HG03159 (cell line): ENCODE data around the gene PLXNA4.

ENCODE experiments used
- ATAC-seq: cut with Tn5 transposase; IDR thresholded peaks from one replicate; pipeline ENCODE4 v1.9.1; 2021; ENCODE audit warnings: mild to moderate bottlenecking, moderate library complexity; ENCODE audit not compliant: unreplicated experiment

Gene PLXNA4

DNA sequence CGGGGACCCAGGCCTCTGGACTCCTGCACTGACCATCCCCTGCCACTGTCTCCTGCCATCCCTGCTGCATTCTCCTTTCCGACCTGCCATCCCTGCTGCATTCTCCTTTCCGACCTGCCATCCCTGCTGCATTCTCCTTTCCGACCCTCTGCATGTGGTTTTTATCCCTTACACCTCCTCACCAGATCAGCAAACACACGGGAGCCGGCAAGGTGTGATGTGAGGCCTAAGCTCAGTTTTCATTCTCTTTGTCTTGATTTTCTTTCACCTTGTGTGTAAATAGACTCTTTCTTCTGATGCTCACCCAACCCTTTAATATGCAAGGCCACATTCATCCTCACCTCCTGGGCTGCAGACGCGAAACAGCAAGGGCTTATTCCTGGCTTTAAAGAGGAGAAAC, 11.4 kb downstream of the PLXNA4 start:
- ATAC-seq: no peak

DNA sequence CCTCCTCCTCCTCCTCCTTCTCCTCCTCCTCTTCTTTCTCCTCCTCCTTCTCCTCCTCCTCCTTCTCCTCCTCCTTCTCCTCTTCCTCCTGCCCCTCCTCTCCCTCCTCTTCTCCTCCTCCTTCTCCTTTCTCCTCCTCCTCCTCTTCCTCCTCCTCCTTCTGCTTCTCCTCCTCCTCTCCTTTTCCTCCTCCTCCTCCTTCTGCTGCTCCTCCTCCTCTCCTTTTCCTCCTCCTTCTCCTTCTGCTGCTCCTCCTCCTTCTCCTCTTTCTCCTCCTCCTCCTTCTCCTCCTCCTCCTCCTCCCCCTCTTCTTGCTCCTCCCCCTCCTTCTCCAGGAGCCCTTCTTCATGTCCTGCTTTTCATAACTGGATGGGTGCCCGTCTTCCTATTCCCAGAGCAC, 12.2 kb downstream of the PLXNA4 start:
- no peak for ATAC-seq

DNA sequence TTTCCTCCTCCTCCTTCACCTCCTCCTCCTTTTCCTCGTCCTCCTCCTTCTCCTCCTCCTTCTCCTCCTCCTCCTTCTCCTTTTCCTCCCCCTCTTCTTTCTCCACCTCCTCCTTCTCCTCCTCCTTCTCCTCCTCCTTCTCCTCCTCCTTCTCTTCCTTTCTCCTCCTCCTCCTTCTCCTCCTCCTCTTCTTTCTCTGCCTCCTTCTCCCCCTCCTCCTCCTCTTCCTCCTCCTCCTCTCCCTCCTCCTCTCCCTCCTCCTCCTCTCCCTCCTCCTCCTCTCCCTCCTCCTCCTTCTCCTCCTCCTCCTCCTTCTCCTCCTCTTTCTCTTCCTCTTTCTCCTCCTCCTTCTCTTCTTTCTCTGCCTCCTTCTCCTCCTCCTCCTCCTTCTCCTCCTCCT, 13.6 kb downstream of the PLXNA4 start:
- ATAC-seq: no peak

DNA sequence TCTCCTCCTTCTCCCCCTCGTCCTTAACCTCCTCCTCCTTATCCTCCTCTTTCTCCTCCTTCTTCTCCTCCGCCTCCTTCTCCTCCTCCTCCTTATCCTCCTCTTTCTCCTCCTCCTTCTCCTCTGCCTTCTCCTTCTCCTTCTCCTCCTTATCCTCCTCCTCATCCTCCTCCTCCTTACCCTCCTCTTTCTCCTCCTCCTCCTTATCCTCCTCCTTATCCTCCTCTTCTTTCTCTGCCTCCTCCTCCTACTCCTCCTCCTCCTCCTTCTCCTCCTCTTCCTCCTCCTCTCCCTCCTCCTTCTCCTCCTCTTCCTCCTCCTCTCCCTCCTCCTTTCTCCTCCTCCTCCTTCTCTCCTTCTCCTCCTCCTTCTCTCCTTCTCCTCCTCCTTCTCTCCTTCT, 14.5 kb downstream of the PLXNA4 start:
- no peak for ATAC-seq

DNA sequence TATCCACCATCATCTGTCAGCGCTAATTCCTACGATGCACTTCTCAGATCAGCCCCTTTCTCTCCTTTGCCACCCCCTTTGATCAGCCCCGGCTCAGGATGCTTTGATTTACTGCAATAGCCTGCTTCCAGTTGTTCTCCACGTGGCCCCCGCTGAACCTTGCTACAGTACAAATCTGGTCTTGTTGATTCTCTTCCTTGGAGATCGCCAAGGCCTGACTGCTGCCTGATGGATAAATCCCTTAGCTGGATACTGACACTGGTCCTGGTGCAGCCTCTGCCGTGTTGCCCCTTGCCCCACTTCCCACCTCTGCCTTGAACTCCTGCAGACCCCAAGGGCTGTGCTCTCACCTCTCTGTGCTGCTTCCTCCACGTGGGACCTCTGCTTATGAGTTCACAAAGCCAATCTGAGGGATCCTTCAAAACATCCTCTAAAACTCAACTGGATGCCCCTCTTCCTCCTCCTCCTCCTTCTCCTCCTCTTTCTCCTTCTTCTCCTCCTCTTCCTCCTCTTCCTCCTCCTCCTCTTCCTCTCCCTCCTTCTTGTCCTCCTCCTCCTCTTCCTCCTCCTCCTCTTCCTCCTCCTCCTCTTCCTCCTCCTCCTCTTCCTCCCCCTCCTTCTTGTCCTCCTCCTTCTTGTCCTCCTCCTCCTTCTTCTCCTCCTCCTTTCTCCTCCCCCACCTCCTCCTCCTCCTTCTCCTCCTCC, 15.3 kb downstream of the PLXNA4 start:
- no peak for ATAC-seq

DNA sequence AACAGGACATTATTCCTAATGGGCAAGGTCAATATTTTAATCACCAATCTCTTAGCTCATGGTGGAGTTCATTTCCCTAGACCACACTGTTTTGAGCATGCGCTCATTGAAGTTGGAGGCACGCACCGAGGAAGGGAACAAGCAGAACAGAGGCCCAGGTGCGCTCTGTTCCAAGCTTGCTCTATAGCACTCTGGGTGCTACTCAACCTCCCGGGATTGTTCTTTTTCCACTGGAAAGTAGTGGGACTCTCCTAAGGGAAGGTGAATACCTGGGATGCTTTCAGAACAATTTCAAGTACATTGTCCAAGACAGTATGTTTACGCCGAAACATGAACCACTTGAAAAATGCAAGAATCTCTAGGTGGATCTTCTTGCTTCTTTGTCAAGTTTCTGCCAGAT, 16.2 kb downstream of the PLXNA4 start:
- no peak for ATAC-seq

DNA sequence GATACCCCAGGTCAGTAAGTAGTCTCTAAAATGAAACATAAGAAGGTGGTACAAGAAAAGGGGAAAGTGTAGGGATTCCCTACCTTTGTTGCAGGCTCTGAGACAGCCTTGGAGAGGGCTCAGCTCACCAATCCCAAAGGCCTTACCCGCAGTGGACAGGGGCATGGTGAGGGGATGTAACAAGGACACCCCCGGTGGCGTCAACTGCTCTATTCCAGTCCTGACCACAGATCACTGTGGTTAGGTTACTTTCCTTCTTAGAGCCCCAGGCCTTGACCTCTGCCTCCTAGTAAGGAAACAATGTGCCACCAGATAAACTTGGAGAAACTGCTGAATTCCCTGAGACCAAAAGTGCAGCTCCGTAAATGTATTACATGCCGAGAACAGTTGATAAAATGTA, 17.5 kb downstream of the PLXNA4 start:
- ATAC-seq: no peak

DNA sequence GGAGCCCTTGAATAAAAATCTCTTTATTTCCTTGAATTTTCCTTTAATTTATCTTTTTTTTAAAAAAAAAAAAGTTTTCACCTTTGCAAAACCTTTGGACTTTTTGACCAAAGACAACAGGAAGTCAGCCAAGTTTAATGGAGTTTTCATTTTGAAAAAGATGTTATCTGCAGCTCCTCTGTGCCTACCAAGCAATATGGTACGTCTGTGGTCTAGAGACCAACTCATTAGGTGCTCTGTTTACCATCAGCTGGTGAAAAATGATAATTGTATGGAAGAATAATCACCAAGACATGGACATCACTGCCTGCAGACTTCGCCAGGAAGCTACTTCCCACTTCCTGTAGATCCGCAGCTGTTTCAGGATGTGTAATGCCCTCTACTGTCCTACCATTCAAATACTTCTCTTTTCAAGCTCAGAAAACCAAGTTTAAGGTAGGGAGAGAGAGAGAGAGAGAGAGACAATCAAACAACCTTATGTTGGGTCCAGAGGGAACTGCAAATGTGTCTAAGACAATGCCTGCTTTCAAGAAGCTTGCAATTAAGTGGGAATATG, 18.7 kb downstream of the PLXNA4 start:
- no peak for ATAC-seq

DNA sequence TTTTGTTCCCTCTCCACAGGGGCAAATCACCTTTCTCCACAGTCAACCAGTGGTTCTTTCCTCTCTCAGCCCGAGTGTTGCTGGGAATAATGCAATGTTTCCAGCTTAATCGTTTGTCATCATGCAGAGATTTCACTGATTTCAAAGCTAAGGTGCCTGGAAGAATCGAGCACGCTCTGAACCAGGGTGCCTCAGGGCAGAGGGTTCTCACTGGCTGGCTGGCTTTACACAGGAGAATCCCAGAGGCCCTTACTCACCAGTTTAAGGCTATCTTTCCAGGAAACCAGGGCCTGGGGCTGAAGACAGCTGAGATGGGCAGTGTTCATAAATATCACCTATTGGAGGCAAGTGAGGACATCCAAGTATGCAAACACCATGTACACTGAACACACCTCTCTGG, 21.8 kb downstream of the PLXNA4 start:
- ATAC-seq: no peak

DNA sequence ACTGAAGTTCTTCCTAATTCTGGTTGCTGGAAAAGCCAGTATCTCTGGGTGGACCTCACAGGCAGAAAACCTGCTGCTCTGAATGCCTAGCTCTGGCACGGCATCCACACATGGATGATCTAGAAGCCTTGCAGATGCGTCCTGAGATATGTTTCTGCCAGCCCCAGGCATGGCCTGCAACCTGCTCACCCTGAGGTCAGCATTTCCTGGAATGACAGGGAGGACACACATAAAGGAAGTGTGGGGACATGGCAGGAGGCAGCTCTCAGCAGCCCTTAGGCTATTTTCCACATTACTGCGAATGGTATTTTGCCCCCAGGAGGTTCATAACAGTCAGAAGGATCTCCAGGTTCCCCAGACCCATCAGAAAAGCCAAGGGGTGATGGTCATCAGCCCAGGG, 23.2 kb downstream of the PLXNA4 start:
- no peak for ATAC-seq

DNA sequence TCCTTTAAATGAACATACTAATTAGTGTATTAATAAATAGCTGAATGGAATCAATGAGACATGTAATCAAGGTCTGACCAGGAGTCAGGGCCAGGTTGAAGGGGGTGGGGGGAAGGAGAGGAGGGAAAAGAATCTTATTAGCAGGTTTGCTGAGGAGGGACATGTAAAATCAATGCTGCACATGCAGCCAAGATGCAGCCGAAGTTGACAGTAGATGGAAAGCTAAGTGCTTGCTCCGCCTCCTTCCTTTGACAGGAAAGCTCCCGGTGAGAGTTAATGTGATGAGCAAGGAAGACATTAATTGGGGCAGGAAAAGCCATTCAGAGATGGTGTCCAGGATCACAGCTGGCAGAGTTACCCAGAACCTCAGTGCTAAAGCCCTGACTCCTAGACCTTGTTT, 24.4 kb downstream of the PLXNA4 start:
- ATAC-seq: no peak

DNA sequence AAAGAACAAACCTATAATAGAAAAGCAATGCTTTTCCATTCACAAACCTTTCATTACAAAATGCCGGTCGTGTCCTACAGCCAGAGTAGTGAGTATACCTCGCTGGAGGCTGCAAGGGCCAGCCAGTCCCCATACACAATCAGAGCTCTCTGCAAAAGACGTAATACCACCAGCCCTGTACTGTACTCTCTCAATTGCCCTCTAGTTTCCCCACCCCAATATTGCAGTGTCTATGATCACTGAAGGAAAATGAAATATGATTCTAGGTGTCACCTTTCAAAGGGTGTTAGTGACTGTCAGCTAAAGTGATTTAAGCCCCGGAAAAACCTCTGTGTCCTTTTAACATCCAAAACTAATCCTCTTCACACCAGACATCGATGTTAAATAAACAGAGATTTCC, 24.8 kb downstream of the PLXNA4 start:
- ATAC-seq: no peak

DNA sequence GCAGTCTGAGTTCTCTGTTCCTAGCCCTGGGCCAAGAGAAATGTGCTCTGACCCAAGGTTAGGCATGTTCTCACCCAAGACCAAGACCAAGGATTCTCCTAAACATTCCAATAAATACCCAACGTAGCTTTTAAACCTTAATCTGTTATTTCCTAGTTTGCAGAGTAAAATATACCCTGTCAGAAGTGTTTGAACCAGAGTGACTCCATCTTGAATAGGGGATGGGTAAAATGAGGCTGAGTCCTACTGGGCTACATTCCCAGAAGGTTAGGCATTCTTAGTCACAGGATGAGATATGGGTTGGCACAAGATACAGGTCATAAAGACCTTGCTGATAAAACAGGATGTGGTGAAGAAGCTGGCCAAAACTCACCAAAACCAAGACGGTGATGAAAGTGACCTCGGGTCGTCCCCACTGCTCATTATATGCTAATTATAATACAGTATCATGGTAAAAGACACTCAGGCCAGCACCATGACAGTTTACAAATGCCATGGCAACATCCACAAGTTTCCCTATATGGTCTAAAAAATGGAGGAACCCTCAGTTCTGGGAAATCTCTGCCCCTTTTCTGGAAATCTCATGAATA, 27.7 kb downstream of the PLXNA4 start:
- ATAC-seq: no peak

DNA sequence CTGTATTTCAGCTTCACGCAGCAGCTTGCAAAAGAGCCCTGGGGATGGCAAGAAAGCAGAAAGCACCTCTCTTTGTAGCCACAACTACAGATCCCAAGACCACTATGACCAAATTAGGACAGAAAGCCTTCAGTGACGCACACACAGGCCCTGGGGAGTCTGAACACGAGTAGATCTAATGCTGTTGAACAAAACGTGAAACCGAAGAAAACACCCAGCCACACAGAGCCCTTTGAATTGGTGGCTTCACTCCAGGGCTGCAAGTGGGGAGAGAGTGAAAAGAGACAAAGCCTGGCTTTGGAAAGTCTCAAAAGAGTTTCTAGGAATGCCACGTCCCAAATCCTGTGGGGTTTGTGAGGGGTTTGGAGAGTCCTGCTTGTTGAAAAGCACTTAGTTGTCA, 28.4 kb downstream of the PLXNA4 start:
- no peak for ATAC-seq

DNA sequence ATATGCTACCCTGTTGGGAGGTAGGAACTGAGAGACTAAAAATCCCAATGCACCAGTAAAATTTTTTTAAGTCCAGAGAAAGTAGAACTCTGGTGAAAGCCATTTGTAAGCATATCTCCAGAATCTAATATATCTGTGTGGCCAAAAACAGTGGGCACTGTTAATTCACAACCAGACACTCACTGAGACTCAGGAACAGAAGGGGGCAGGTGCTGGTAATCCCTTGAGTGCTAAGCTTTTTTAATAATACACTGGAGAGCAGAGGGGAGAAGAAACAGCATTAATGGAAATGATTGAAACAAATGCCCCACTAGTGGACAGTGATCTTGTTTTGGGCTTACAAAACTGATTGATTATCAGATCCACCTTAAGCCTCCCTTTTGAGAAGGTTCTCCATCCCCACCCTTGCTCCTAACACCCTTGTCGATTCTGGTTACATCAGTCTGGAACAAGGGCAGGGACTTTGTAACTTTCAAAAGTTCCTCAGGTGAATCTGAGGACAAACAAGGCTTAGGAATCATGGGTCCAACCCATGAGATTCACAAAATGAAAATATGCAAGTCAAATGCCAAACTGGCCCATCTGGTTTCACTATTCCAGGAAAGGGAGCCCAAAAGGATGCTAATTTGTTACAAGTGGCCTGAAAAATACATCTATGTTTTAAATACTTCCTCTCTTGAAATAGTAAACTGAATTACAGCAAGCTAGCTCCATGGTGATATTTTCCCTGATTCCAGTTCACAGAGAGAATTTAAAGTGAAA, 29.7 kb downstream of the PLXNA4 start:
- no peak for ATAC-seq

DNA sequence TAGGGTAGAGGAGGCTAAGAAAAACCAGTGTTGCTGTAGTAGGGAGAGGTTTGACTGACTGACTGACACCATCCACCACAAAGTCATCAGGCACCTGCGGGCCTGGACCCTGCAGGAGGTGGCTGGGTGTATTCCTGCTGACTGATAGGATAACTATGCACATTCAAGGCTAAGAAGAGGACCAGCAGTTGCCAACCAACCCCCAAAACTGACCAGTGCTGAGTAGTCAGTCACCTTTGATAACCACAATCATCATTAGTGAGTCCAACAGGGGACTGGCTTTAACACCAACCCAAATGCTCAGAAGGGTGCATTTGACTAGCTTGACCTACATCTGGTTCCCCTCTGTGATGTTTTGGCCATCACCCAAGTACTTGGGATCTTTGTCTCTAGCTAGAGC, 30.5 kb downstream of the PLXNA4 start:
- ATAC-seq: no peak

DNA sequence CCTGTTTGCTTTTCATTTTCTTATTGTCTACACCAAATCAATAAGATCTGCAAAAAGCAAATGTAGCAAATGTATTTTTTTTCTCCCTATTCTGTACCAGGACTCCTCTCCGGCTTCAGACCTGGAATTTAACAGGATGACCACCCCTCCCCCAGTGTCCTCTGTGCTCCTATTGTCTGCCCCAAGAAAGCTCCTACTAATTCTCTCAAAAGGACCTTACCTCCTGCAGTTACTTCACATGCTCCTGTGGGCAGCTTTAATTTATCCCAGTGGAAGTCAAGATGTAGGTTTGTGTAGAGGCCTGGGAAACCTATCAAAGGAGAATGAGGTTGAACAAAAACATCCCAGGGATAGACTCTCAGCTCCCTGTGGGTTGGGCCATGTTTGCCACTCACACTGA, 31.3 kb downstream of the PLXNA4 start:
- no peak for ATAC-seq

DNA sequence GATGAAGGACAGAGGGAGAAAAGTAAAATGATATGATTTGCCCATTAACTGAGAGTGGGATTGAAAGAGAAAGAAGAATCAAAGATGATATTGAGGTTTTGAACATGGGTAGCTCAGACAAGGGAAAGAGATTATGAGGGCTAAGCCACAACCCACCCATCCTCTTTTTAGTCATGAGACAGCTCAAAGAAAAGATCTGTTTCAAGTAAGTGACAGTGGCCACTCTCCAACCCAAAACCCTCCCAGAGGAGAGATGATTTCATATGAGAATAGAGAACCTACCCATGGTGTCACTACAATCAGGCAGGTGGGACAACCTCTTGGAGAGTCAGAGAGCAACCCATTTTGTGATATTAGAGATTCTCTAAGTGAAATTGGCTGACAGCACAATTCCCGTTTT, 32.2 kb downstream of the PLXNA4 start:
- ATAC-seq: no peak

DNA sequence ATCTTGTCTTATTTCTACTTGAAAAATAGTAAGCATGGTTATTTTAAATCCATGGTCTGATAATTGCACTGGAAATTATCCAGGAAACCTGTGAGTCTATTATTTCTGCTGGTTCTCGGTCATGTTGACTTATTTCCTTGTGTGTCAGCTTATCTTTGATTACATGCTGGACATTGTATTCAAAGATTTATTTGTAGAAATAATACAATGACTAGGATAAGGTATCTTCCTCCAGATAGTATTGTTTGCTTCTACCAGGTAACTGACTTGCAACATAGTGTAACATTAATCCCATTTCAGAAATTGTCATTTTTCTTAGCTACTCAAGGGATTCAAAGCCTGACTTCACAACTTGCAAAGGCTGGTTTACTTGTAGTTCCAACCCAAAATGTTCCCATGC, 33.4 kb downstream of the PLXNA4 start:
- no peak for ATAC-seq

DNA sequence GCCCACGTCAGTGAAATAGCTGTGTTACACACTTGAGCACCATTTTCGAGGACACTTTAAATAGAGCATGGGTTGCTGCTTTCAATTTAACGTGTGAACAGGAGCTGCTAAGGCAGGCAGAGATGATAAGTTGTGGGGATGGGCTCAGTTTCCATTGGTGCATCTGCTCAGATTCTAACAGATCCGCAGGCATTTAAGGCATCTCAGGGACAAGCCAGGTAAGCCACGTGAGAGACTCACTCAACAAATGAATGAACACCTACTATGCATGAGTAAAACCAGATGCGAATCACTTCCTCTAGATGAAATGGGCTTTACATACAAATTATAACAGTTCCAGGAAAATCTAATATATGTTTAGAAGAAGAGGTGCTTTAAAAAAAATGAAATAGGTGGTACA, 34.6 kb downstream of the PLXNA4 start:
- no peak for ATAC-seq

DNA sequence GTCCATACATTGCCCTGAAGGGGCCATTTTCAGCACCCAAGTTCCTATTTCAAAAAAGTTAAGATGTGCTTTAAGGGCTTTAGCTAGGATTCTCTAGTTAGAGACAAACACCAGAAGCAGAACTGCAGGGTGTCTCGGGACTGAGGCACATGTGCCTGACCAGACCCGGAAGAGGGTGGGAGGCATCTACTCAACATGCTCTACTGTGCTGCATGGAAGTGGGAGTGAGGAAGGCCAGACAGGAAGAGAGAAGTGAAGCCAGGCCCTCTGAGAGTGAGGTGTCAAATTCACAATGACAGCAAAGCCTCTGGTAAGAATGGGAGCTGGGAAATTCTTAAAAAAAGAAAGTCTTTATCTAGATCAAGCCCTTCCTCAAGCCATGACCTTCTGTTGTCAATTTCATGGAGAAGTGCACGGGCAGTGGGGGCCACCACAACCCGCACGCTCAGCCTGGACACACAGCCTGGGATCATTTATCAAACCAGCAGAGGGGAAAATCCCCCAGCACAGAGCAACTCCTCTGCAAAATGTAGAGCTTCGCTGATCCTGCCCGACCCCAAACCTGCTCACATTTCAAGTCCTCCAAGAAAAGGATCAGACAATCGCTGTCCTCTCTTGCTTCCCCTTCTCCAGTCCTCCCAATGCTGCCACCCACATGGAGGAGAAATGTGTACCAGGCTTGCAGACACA, 38.7 kb downstream of the PLXNA4 start:
- ATAC-seq: no peak
